HepG2 (cell line): Measurements from ENCODE around the gene STKLD1. TPM values are rescaled to one million over a fixed set of nuclear protein-coding genes. Genes with fewer than 3 reads are reported as not detected.

Experiments used
- ATAC-seq: fragments of 200-7000 bp; cut with Tn5 transposase; 3 replicates; pipeline ENCODE4 v1.9.1; 2020; ENCODE audit warnings: mild to moderate bottlenecking, moderate library complexity
- BruUV-seq: library from RNA; stranded (reverse); fragments of 400-500 nt; replicated peaks from 2 replicates; lab custom pipeline; 2021; lab: Mats Ljungman, UMichigan
- CTCF ChIA-PET: fragments of 300-600 bp; formaldehyde crosslinking; extraction: SDS; loops from one replicate; lab custom pipeline; 2021; ENCODE audit warnings: low total read pairs, inconsistent platforms, low intra/inter-chr PET ratio; lab: Yijun Ruan, JAX
- POLR2A ChIA-PET: fragments of 350-600 bp; sonication (Branson Sonifier 250); formaldehyde crosslinking; loops from one replicate; lab custom pipeline; 2020; ENCODE audit warnings: antibody characterized with exemption, inconsistent platforms; lab: Yijun Ruan, JAX
- DNase-seq: peaks from one replicate; pipeline ENCODE4 v3.0.0-alpha.2; 2015; ENCODE audit warnings: low spot score
- FAIRE-seq: peaks from 3 replicates; lab custom pipeline; 2011; peaks lifted over from hg19 to GRCh38; lab: Jason Lieb, UNC
- H2AFZ ChIP-seq: one replicate; pipeline ENCODE4 v1.6.1; 2011; ENCODE audit warnings: low read length, inconsistent platforms
- H3K27ac ChIP-seq: fragments of 300-600 bp; 3 replicates; pipeline ENCODE4 v1.8.0; 2011; ENCODE audit warnings: mixed run types, mild to moderate bottlenecking, mixed read lengths, low read length, inconsistent platforms; ENCODE audit not compliant: insufficient read depth; ENCODE audit errors: extremely low read length
- H3K27me3 ChIP-seq, 2 experiments: fragments of 200-600 bp in 1 of 2; 2 replicates in 1 of 2; 3 replicates in 1 of 2; pipeline versions ENCODE4 v1.6.0 to v1.8.0; 2011; ENCODE audit warnings: low read length in 2 of 2, mild to moderate bottlenecking in 2 of 2, moderate library complexity in 2 of 2, inconsistent platforms in 1 of 2; ENCODE audit not compliant: insufficient read depth in 2 of 2, control insufficient read depth in 1 of 2
- H3K36me3 ChIP-seq, 2 experiments: fragments of 200-600 bp in 1 of 2; replicated peaks in 1 of 2; 2 replicates in 1 of 2; 3 replicates in 1 of 2; pipeline versions ENCODE4 v1.5.1 to v1.8.0; 2011; ENCODE audit warnings: low read length in 2 of 2, inconsistent platforms in 1 of 2; ENCODE audit not compliant: insufficient read depth in 2 of 2, control insufficient read depth in 1 of 2
- H3K4me1 ChIP-seq: 2 replicates; pipeline ENCODE4 v1.5.1; 2012; ENCODE audit warnings: low read length, inconsistent platforms; ENCODE audit not compliant: insufficient read depth
- H3K4me2 ChIP-seq: 2 replicates; pipeline ENCODE4 v1.6.0; 2011; ENCODE audit warnings: low read depth, low read length, inconsistent platforms
- H3K4me3 ChIP-seq, 3 experiments: fragments of 200-600 bp in 1 of 3; sonication (generic), shearing (Covaris generic) in 1 of 3; replicated peaks in 1 of 3; 2 replicates each; pipeline ENCODE4 v1.5.1; 2011 to 2016; ENCODE audit warnings: low read length in 3 of 3, inconsistent platforms in 2 of 3, low read depth in 2 of 3, mild to moderate bottlenecking in 2 of 3, control low read depth in 1 of 3, mixed read lengths in 1 of 3; ENCODE audit not compliant: insufficient read depth in 1 of 3
- H3K79me2 ChIP-seq: one replicate; pipeline ENCODE4 v1.6.1; 2011; ENCODE audit warnings: low read length, inconsistent platforms; ENCODE audit not compliant: insufficient read depth
- H3K9ac ChIP-seq: 2 replicates; pipeline ENCODE4 v1.6.0; 2011; ENCODE audit warnings: mild to moderate bottlenecking, low read depth, low read length, inconsistent platforms; ENCODE audit not compliant: insufficient read depth
- H3K9me3 ChIP-seq: 2 replicates; pipeline ENCODE4 v1.5.1; 2012; ENCODE audit warnings: mild to moderate bottlenecking, low read length
- H4K20me1 ChIP-seq: 2 replicates; pipeline ENCODE4 v1.6.0; 2011; ENCODE audit warnings: inconsistent platforms, mild to moderate bottlenecking, low read length, moderate library complexity; ENCODE audit not compliant: insufficient read depth
- ATF1 ChIP-seq: IDR thresholded peaks from 2 replicates; pipeline ENCODE4 v1.6.1; 2016; ENCODE audit warnings: mild to moderate bottlenecking, control low read depth
- CEBPB ChIP-seq: IDR thresholded peaks from 2 replicates; pipeline ENCODE4 v1.6.1; 2011; ENCODE audit warnings: low read depth, low read length, improper control_type of control experiment, borderline replicate concordance
- CEBPG ChIP-seq: IDR thresholded peaks from 2 replicates; pipeline ENCODE4 v1.6.1; 2016
- CHCHD3 ChIP-seq: sonication (generic); formaldehyde crosslinking; IDR thresholded peaks from 2 replicates; pipeline ENCODE4 v1.8.0; 2022; ENCODE audit warnings: mild to moderate bottlenecking, missing genetic modification reagents, moderate library complexity
- GABPB1 ChIP-seq: IDR thresholded peaks from 2 replicates; pipeline ENCODE4 v1.6.1; 2016; ENCODE audit warnings: mild to moderate bottlenecking, missing genetic modification reagents, moderate library complexity, missing compliant biosample characterization
- HDAC6 ChIP-seq: fragments of 200-600 bp; sonication (generic); IDR thresholded peaks from 2 replicates; pipeline ENCODE4 v1.7.0; 2017; ENCODE audit warnings: mild to moderate bottlenecking, antibody characterized with exemption, low read length, low read depth
- POLR2AphosphoS2 ChIP-seq: IDR thresholded peaks from 2 replicates; pipeline ENCODE4 v1.6.1; 2011; ENCODE audit warnings: low read depth, low read length, improper control_type of control experiment
- RBAK ChIP-seq: sonication (generic); formaldehyde crosslinking; IDR thresholded peaks from 2 replicates; pipeline ENCODE4 v1.5.1; 2020; ENCODE audit warnings: mild to moderate bottlenecking, missing genetic modification reagents
- RBM22 ChIP-seq: fragments of 200-400 bp; formaldehyde crosslinking; optimal IDR thresholded peaks from 2 replicates; pipeline ENCODE3; 2017; ENCODE audit warnings: mild to moderate bottlenecking, low read length, moderate library complexity
- RXRB ChIP-seq: IDR thresholded peaks from 2 replicates; pipeline ENCODE4 v1.6.1; 2016; ENCODE audit warnings: borderline replicate concordance, missing genetic modification reagents, missing compliant biosample characterization
- ZBTB42 ChIP-seq: sonication (generic); formaldehyde crosslinking; IDR thresholded peaks from 2 replicates; pipeline ENCODE4 v1.5.0; 2020; ENCODE audit warnings: mild to moderate bottlenecking, missing genetic modification reagents
- ZFP36L1 ChIP-seq: sonication (generic); formaldehyde crosslinking; IDR thresholded peaks from 2 replicates; pipeline ENCODE4 v1.8.0; 2022; ENCODE audit warnings: mild to moderate bottlenecking, missing genetic modification reagents, moderate library complexity
- ZFP90 ChIP-seq: sonication (generic); formaldehyde crosslinking; IDR thresholded peaks from 2 replicates; pipeline ENCODE4 v1.8.0; 2022; ENCODE audit warnings: missing genetic modification reagents, mild to moderate bottlenecking, inconsistent platforms, borderline replicate concordance
- ZNF12 ChIP-seq: sonication (generic); formaldehyde crosslinking; IDR thresholded peaks from 2 replicates; pipeline ENCODE4 v1.5.0; 2020; ENCODE audit warnings: missing genetic modification reagents
- ZNF30 ChIP-seq: sonication (generic); formaldehyde crosslinking; IDR thresholded peaks from 2 replicates; pipeline ENCODE4 v1.5.0; 2020; ENCODE audit warnings: mild to moderate bottlenecking, missing genetic modification reagents
- ZNF326 ChIP-seq: sonication (generic); formaldehyde crosslinking; IDR thresholded peaks from 2 replicates; pipeline ENCODE4 v1.4.0; 2020; ENCODE audit warnings: missing genetic modification reagents, borderline replicate concordance
- ZXDC ChIP-seq: sonication (generic); formaldehyde crosslinking; IDR thresholded peaks from 2 replicates; pipeline ENCODE4 v1.5.0; 2020; ENCODE audit warnings: mild to moderate bottlenecking, missing genetic modification reagents
- WGBS: methylation state at CpG from one replicate; pipeline ENCODE4 v1.1.6; 2017; ENCODE audit warnings: low lambda C conversion rate; 5-methylcytosine and 5-hydroxymethylcytosine counted together
- in situ Hi-C: cut with HindIII; loops from 2 replicates; pipeline ENCODE4 v1.10.0; 2017; ENCODE audit warnings: low pct_unique_long_range_greater_than_20kb; ENCODE audit not compliant: extremely low pct_ligation_motif_present
- intact Hi-C: fragments of 100-400 bp; cut with micrococcal nuclease; formaldehyde crosslinking; loops from one replicate; pipeline ENCODE4 v1.10.0; 2022; ENCODE audit not compliant: unreplicated experiment
- polyA plus RNA-seq, 8 experiments: library from polyadenylated mRNA; depleted of rRNA in 3 of 8; stranded (reverse) in 7 of 8; unstranded in 1 of 8; fragments of >200 nt; fragmentation: Illumina TruSeq in 4 of 8; extraction: Trizol in 4 of 8; gene quantifications; 2 replicates each; pipeline versions ENCODE4 v1.2.1 to v1.2.3, GENCODE V29; 2011 to 2016; ENCODE audit warnings: low read depth in 4 of 8, missing spikeins in 1 of 8, mixed read lengths in 1 of 8; ENCODE audit not compliant: insufficient read depth in 1 of 8
- total RNA-seq, 5 experiments: library from RNA; depleted of rRNA; stranded (reverse); fragments of >200 nt; fragmentation: Illumina TruSeq; extraction: Trizol; gene quantifications; 2 replicates each; pipeline ENCODE4 v1.2.3, GENCODE V29; 2016; ENCODE audit warnings: low read depth in 1 of 5

Gene STKLD1
- total and polyA plus RNA-seq, 2 of the 13 experiments (the other 11 are each of a cell fraction or from before 2014, with no cell fraction given): 1.5 to 2.2 TPM

GRCh38 chr9:133369422-133369821 lies 6.7 kb upstream of the STKLD1 start:
- H3K79me2 ChIP-seq: peaks cover 95% of the 10 kb centered on the region
- intact Hi-C loops (no loop called here), in situ Hi-C loops (no loop called here)
- 93% methylated on average over 3 of the region's 6 CpGs for WGBS
- H3K27me3 ChIP-seq: no peaks in the 10 kb centered on the region
- H2AFZ ChIP-seq: no peak overlapping the region
- no peak overlapping the region for H3K4me2 ChIP-seq
- peak; percentile 66 for TF ChIP-seq CEBPB
- TF ChIP-seq POLR2AphosphoS2: 0 out of 2 replicates have a peak, but pooled peaks have one; percentile 44
- no peak for TF ChIP-seq HDAC6
- TF ChIP-seq ZBTB42: no peak
- TF ChIP-seq CHCHD3 (CRISPR knock-in tag): no peak
- peak; percentile 10 for TF ChIP-seq RBM22
- no peak for TF ChIP-seq RBAK (CRISPR knock-in tag)
- 0 out of 2 replicates have a peak, but pooled peaks have one; percentile 8 for TF ChIP-seq CEBPG (CRISPR knock-in tag)
- TF ChIP-seq, all 625 proteins: peak for 4
- no TSS peak for BruUV-seq
- POLR2A ChIA-PET: interaction anchor here (0.9 kb wide), 1 partner anchor 11 kb away, joined by 3 read pairs; no protein-coding TSS in a partner anchor
- CTCF ChIA-PET: no interaction called here
- H3K9ac ChIP-seq: no peak overlapping the region
- H3K4me1 ChIP-seq: peaks cover 61% of the 10 kb centered on the region
- peaks cover 96% of the 10 kb centered on the region for H4K20me1 ChIP-seq
- peaks cover 20 to 88% of the 10 kb centered on the region in 2 experiments for H3K36me3 ChIP-seq
- DNase-seq (no peak), FAIRE-seq (no peak), ATAC-seq (no peak)
- H3K9me3 ChIP-seq: no peaks in the 10 kb centered on the region
- no peak overlapping the region for H3K27ac ChIP-seq
- no peak overlapping the region for H3K4me3 ChIP-seq

DNA sequence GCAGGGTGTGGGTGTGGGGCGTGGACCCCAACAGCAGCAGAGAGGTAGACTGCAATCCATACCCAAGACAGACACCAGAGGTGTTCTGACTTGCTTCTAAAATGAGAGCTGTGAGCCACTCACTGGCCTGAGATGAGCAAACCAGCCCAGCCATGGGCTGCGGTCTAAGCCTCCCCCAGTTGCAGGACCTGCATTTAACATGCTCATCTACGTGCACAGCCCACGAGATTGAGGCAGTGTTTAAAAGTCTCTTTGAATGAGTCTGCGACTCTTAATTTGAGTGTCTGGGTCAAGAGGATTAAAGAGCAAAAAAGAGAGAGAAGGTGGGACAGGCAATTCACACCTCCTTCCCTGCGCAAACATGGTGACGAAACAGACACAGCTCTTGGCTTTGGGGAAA lies 6.2 kb upstream of the STKLD1 start:
- H3K9ac ChIP-seq: no peak overlapping the region
- no peak for TF ChIP-seq ZNF30
- TF ChIP-seq ZNF326 (CRISPR knock-in tag): no peak
- no peak for TF ChIP-seq ZFP36L1
- no peak for TF ChIP-seq ZNF12 (CRISPR knock-in tag)
- TF ChIP-seq ZFP90 (CRISPR knock-in tag): no peak
- no peak for TF ChIP-seq ZXDC (CRISPR knock-in tag)
- TF ChIP-seq GABPB1 (CRISPR knock-in tag): no peak
- no peak for TF ChIP-seq ATF1
- no peak for TF ChIP-seq RXRB (CRISPR knock-in tag)

More for the DNA sequence above, 6.2 kb upstream of the STKLD1 start:
- H4K20me1 ChIP-seq: peaks cover 97% of the 10 kb centered on the region
- H3K9me3 ChIP-seq: no peaks in the 10 kb centered on the region
- ChIA-PET CTCF (no interaction called here), POLR2A (interaction anchor here (0.6 to 0.9 kb wide), 2 partner anchors 11 to 655 kb away, joined by 3 to 5 read pairs; no protein-coding TSS in a partner anchor)
- intact Hi-C loops: no loop called here
- peaks cover 19 to 84% of the 10 kb centered on the region in 2 experiments for H3K36me3 ChIP-seq
- no peak overlapping the region for H2AFZ ChIP-seq
- no peak overlapping the region for H3K4me2 ChIP-seq
- no TSS peak for BruUV-seq
- FAIRE-seq (no peak), DNase-seq (no peak), ATAC-seq (no peak; the same call in 2 of the 3 replicates)
- H3K79me2 ChIP-seq: peaks cover 98% of the 10 kb centered on the region
- no peak overlapping the region for H3K27ac ChIP-seq
- in situ Hi-C loops: no loop called here
- 96% methylated on average over 7 of the region's 7 CpGs for WGBS
- peaks cover 61% of the 10 kb centered on the region for H3K4me1 ChIP-seq
- H3K27me3 ChIP-seq: no peaks in the 10 kb centered on the region
- no peak overlapping the region for H3K4me3 ChIP-seq
